DOHH2 (cell line): ENCODE measurements around the gene SLC12A6.

ENCODE experiments used
- H3F3A ChIP-seq: fragments of 200-600 bp; sonication (generic), shearing (Covaris generic); 2 replicates; pipeline ENCODE4 v1.6.0; 2016; ENCODE audit warnings: antibody characterized with exemption, mild to moderate bottlenecking; ENCODE audit not compliant: control insufficient read depth, insufficient read depth
- H3K27ac ChIP-seq: fragments of 200-600 bp; sonication (generic); 2 replicates; pipeline ENCODE4 v1.5.1; 2014; ENCODE audit warnings: low read depth, mild to moderate bottlenecking, low read length, moderate library complexity
- H3K27me3 ChIP-seq: fragments of 200-600 bp; sonication (generic); 2 replicates; pipeline ENCODE4 v1.6.1; 2014; ENCODE audit warnings: mild to moderate bottlenecking, low read length, mixed read lengths; ENCODE audit not compliant: control insufficient read depth
- H3K36me3 ChIP-seq: fragments of 200-600 bp; sonication (generic); 2 replicates; pipeline ENCODE4 v1.6.1; 2014; ENCODE audit warnings: mild to moderate bottlenecking, low read length, moderate library complexity, mixed read lengths; ENCODE audit not compliant: control insufficient read depth
- H3K4me1 ChIP-seq: fragments of 200-600 bp; sonication (generic); 2 replicates; pipeline ENCODE4 v1.6.1; 2014; ENCODE audit warnings: mild to moderate bottlenecking, low read length, mixed read lengths; ENCODE audit not compliant: control insufficient read depth
- H3K4me2 ChIP-seq: fragments of 200-600 bp; sonication (generic); 2 replicates; pipeline ENCODE4 v1.6.0; 2014; ENCODE audit warnings: mild to moderate bottlenecking, low read length, moderate library complexity
- H3K4me3 ChIP-seq: fragments of 200-600 bp; sonication (generic); 2 replicates; pipeline ENCODE4 v1.5.1; 2014; ENCODE audit warnings: mild to moderate bottlenecking, low read length, mixed read lengths
- H3K79me2 ChIP-seq: fragments of 200-600 bp; sonication (generic); 2 replicates; pipeline ENCODE4 v1.6.1; 2014; ENCODE audit warnings: mild to moderate bottlenecking, low read length, mixed read lengths; ENCODE audit not compliant: control insufficient read depth
- H3K9me2 ChIP-seq: fragments of 200-600 bp; sonication (generic); replicated peaks from 2 replicates; pipeline ENCODE4 v1.6.1; 2014; ENCODE audit warnings: mild to moderate bottlenecking, low read length, mixed read lengths; ENCODE audit not compliant: control insufficient read depth
- H3K9me3 ChIP-seq: fragments of 200-600 bp; sonication (generic); 2 replicates; pipeline ENCODE4 v1.6.1; 2014; ENCODE audit warnings: antibody characterized with exemption, low read length, mixed read lengths; ENCODE audit not compliant: control insufficient read depth, insufficient read depth
- H4K20me1 ChIP-seq: fragments of 200-600 bp; sonication (generic); 2 replicates; pipeline ENCODE4 v1.6.0; 2014; ENCODE audit warnings: low read depth, mild to moderate bottlenecking, antibody characterized with exemption, low read length, moderate library complexity; ENCODE audit not compliant: control insufficient read depth, insufficient read depth
- CTCF ChIP-seq: fragments of 200-600 bp; sonication (generic); IDR thresholded peaks from one replicate; pipeline ENCODE4 v1.5.1; 2014; ENCODE audit warnings: antibody characterized with exemption, mild to moderate bottlenecking, low read depth, low read length; ENCODE audit not compliant: poor library complexity, severe bottlenecking
- EZH2phosphoT487 ChIP-seq: fragments of 200-600 bp; sonication (generic); IDR thresholded peaks from 2 replicates; pipeline ENCODE4 v1.6.1; 2017; ENCODE audit warnings: borderline replicate concordance, mild to moderate bottlenecking, antibody characterized with exemption, low read length, moderate library complexity, mixed read lengths

Gene SLC12A6

GRCh38 chr15:34246276-34246976, 91.2 kb downstream of the SLC12A6 start:
- no peaks in the 10 kb centered on the region for H3F3A ChIP-seq
- H3K4me2 ChIP-seq = no peak overlapping the region
- H3K4me3 ChIP-seq = no peak overlapping the region
- TF ChIP-seq CTCF = no peak
- TF ChIP-seq EZH2phosphoT487 = no peak
- H3K9me2 ChIP-seq = no peaks in the 10 kb centered on the region
- H3K79me2 ChIP-seq = no peaks in the 10 kb centered on the region
- no peaks in the 10 kb centered on the region for H4K20me1 ChIP-seq
- no peaks in the 10 kb centered on the region for H3K9me3 ChIP-seq
- no peaks in the 10 kb centered on the region for H3K4me1 ChIP-seq
- H3K27me3 ChIP-seq = no peaks in the 10 kb centered on the region
- H3K36me3 ChIP-seq = no peaks in the 10 kb centered on the region; the same call in 1 of the 2 replicates
- H3K27ac ChIP-seq = no peak overlapping the region

DNA sequence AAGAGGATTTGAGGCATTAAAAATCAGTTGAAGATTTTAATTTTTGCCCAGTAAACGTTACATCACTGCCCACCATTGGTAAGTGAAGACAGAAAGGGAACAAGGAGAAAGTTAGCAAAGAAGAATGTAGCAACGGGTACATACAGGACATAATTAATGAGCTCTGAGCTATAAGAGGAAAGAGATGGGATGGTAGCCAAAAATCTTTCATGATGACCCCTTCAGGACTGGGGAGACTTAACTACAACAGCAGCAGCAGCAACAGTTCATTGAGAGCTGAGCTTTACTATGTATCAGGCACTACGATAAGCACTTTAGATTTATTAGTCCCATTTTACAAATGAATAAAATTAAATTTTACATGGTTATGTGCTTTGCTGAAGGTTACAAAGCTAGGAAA, 94.4 kb downstream of the SLC12A6 start:
- H3K9me2 ChIP-seq = no peaks in the 10 kb centered on the region
- no peak for TF ChIP-seq EZH2phosphoT487
- TF ChIP-seq CTCF = no peak
- H3K27ac ChIP-seq = no peak overlapping the region
- H3K4me1 ChIP-seq = no peaks in the 10 kb centered on the region
- no peaks in the 10 kb centered on the region for H4K20me1 ChIP-seq
- H3K4me3 ChIP-seq = no peak overlapping the region
- no peaks in the 10 kb centered on the region for H3K27me3 ChIP-seq
- H3K79me2 ChIP-seq = no peaks in the 10 kb centered on the region
- H3F3A ChIP-seq = no peaks in the 10 kb centered on the region
- H3K9me3 ChIP-seq = no peaks in the 10 kb centered on the region
- H3K36me3 ChIP-seq = peaks cover 3% of the 10 kb centered on the region; the same call in 1 of the 2 replicates
- H3K4me2 ChIP-seq = no peak overlapping the region

DNA sequence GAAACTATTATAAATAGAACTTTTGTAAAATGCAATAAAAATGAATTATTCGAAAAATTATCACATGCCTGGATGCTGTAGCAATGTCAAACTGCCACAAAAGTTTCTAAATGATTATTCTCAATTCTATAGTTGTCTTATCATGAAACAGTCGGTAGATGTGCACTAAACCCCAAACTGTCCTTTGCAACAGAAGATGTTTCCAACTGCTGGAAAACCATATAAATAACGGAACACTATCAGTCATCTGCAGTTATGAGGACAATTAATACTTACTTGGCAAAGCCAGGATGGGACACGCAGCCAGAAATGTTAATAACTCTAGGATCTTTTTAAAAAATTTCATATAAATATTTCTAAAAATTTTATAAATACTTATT, 95.3 kb downstream of the SLC12A6 start:
- Histone ChIP-seq H3K27me3 (no peaks in the 10 kb centered on the region), H4K20me1 (no peaks in the 10 kb centered on the region), H3K79me2 (no peaks in the 10 kb centered on the region), H3K4me1 (no peaks in the 10 kb centered on the region), H3K36me3 (peaks cover 3% of the 10 kb centered on the region; the same call in 1 of the 2 replicates), H3K4me2 (no peak overlapping the region), H3K4me3 (no peak overlapping the region), H3F3A (no peaks in the 10 kb centered on the region), H3K27ac (no peak overlapping the region), H3K9me2 (no peaks in the 10 kb centered on the region), H3K9me3 (no peaks in the 10 kb centered on the region)
- TF ChIP-seq CTCF = no peak
- no peak for TF ChIP-seq EZH2phosphoT487
